ENCODE data around the gene ZDHHC3.

ZDHHC3 gene

DNA sequence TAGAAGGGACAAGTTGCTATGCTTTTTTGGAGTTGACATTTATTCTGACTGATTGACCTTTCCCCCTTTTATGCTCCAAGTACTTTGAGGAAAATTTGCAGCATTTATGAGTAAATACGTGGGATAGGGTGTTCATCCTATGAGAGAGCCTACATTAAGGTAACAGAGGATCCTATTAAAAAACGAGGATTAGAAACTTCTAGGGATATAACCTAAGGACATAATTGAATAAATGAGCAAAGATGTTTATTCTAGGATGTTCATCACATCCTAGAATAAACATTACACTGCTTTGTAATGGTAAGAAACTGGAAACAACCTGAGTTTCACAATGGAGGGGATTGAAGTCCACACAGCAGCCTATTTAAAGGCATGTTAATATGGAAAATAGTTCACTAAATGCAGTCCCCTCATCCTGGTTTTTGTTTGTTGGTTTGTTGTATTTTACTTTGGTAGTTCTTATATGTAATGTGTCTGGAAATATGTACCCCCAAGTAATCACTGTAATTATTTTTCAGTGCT, 26.2 kb upstream of the ZDHHC3 start:
- H3F3A ChIP-seq (ENCODE audit: insufficient read depth, low read length) = peaks cover 11% of the 10 kb centered on the region
- peak overlapping the region; percentile 68; the same call in 1 of the 2 replicates for H3K27ac ChIP-seq (ENCODE audit: low read length)
- H3K9me3 ChIP-seq (replicated peaks; ENCODE audit: insufficient read depth, low read length) = no peaks in the 10 kb centered on the region
- peaks cover 12% of the 10 kb centered on the region; the same call in 1 of the 2 replicates for H3K79me2 ChIP-seq (ENCODE audit: low read length)
- H3K4me2 ChIP-seq (ENCODE audit: low read depth, low read length) = no peak overlapping the region
- peaks cover 11% of the 10 kb centered on the region for H3K36me3 ChIP-seq (replicated peaks; ENCODE audit: insufficient read depth, low read length)
- H3K9ac ChIP-seq (ENCODE audit: low read length) = no peak overlapping the region
- H2AFZ ChIP-seq (ENCODE audit: low read length) = no peak overlapping the region
- H3K27me3 ChIP-seq (replicated peaks; ENCODE audit: insufficient read depth, low read length) = no peaks in the 10 kb centered on the region
- H3K4me1 ChIP-seq (ENCODE audit: low read length) = peaks cover 35% of the 10 kb centered on the region
- no peak overlapping the region for H3K4me3 ChIP-seq (ENCODE audit: low read length)
- no peaks in the 10 kb centered on the region for H3K9me2 ChIP-seq (replicated peaks; ENCODE audit: insufficient read depth, low read length)
- DNase-seq = no peak
- TF ChIP-seq EZH2 (optimal IDR thresholded peaks at IDR 0.05; ENCODE audit: low read depth, low read length) = no peak
- TF ChIP-seq EZH2phosphoT487 (IDR thresholded peaks at IDR 0.05; ENCODE audit: low read length) = no peak
- TF ChIP-seq, protein P1, sequence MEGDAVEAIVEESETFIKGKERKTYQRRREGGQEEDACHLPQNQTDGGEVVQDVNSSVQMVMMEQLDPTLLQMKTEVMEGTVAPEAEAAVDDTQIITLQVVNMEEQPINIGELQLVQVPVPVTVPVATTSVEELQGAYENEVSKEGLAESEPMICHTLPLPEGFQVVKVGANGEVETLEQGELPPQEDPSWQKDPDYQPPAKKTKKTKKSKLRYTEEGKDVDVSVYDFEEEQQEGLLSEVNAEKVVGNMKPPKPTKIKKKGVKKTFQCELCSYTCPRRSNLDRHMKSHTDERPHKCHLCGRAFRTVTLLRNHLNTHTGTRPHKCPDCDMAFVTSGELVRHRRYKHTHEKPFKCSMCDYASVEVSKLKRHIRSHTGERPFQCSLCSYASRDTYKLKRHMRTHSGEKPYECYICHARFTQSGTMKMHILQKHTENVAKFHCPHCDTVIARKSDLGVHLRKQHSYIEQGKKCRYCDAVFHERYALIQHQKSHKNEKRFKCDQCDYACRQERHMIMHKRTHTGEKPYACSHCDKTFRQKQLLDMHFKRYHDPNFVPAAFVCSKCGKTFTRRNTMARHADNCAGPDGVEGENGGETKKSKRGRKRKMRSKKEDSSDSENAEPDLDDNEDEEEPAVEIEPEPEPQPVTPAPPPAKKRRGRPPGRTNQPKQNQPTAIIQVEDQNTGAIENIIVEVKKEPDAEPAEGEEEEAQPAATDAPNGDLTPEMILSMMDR (IDR thresholded peaks at IDR 0.05; ENCODE audit: low read length) = no peak
- H4K20me1 ChIP-seq (ENCODE audit: insufficient read depth, low read length) = no peaks in the 10 kb centered on the region

DNA sequence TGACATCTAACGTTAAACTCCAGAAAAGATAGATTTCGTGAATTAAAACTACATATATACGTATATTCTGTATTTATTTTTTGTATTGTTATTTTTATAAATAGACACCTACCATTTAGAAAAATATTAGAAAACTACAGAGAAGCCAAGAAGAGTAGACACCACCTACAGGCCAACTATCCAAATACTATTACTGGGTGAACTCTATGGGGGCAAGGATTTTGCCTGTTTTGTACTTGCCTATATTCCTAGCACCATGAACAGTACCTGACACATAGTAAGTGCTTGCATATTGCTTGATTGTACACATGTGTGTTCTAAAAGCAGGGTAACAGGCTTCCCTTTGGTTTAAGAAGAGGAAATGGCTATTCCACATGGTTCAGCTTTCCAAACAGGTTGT, 25.8 kb upstream of the ZDHHC3 start:
- peaks cover 12% of the 10 kb centered on the region; the same call in 1 of the 2 replicates for H3K79me2 ChIP-seq (ENCODE audit: low read length)
- no peaks in the 10 kb centered on the region for H3K27me3 ChIP-seq (replicated peaks; ENCODE audit: insufficient read depth, low read length)
- H3K9ac ChIP-seq (ENCODE audit: low read length) = no peak overlapping the region
- no peak overlapping the region for H3K4me3 ChIP-seq (ENCODE audit: low read length)
- no peak overlapping the region for H2AFZ ChIP-seq (ENCODE audit: low read length)
- peaks cover 35% of the 10 kb centered on the region for H3K4me1 ChIP-seq (ENCODE audit: low read length)
- no peak overlapping the region for H3K27ac ChIP-seq (ENCODE audit: low read length)
- no peak overlapping the region for H3K4me2 ChIP-seq (ENCODE audit: low read depth, low read length)
- H3K36me3 ChIP-seq (replicated peaks; ENCODE audit: insufficient read depth, low read length) = peaks cover 11% of the 10 kb centered on the region
- no peak for TF ChIP-seq EZH2phosphoT487 (IDR thresholded peaks at IDR 0.05; ENCODE audit: low read length)
- no peak for TF ChIP-seq EZH2 (optimal IDR thresholded peaks at IDR 0.05; ENCODE audit: low read depth, low read length)
- TF ChIP-seq, protein P1 (IDR thresholded peaks at IDR 0.05; ENCODE audit: low read length) = no peak
- DNase-seq = no peak
- H3K9me3 ChIP-seq (replicated peaks; ENCODE audit: insufficient read depth, low read length) = no peaks in the 10 kb centered on the region
- no peaks in the 10 kb centered on the region for H3K9me2 ChIP-seq (replicated peaks; ENCODE audit: insufficient read depth, low read length)
- no peaks in the 10 kb centered on the region for H4K20me1 ChIP-seq (ENCODE audit: insufficient read depth, low read length)
- peaks cover 11% of the 10 kb centered on the region for H3F3A ChIP-seq (ENCODE audit: insufficient read depth, low read length)

DNA sequence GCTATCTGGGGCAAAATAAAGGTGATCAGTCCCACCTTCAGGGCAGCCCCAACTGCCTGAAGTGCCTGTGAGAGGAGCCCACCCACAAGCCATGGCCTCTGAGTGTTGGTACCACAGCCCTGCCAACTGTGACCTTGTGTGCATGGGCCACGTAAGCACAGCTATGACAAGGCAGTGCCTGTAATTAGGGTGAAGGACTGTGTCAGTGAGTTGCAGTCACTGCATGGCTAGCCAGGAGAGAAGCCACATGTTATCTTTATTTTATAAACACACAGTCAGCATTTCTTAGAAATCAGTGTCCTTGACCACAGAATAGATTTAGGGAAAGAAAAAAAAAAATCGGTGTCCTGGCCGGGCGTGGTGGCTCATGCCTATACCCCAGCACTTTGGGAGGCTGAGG, 24.8 kb upstream of the ZDHHC3 start:
- H3K4me2 ChIP-seq (ENCODE audit: low read depth, low read length) = no peak overlapping the region
- TF ChIP-seq EZH2 (optimal IDR thresholded peaks at IDR 0.05; ENCODE audit: low read depth, low read length) (no peak), EZH2phosphoT487 (IDR thresholded peaks at IDR 0.05; ENCODE audit: low read length) (no peak)
- TF ChIP-seq, protein P1 (IDR thresholded peaks at IDR 0.05; ENCODE audit: low read length) = no peak
- H2AFZ ChIP-seq (ENCODE audit: low read length) = no peak overlapping the region
- H3K9ac ChIP-seq (ENCODE audit: low read length) = no peak overlapping the region
- no peaks in the 10 kb centered on the region for H3K9me3 ChIP-seq (replicated peaks; ENCODE audit: insufficient read depth, low read length)
- H3K4me3 ChIP-seq (ENCODE audit: low read length) = no peak overlapping the region
- peaks cover 11% of the 10 kb centered on the region for H3F3A ChIP-seq (ENCODE audit: insufficient read depth, low read length)
- peaks cover 34% of the 10 kb centered on the region for H3K4me1 ChIP-seq (ENCODE audit: low read length)
- 0 out of 2 replicates have a peak overlapping the region, but pooled peaks have one; percentile 24 for H3K27ac ChIP-seq (ENCODE audit: low read length)
- H3K36me3 ChIP-seq (replicated peaks; ENCODE audit: insufficient read depth, low read length) = peaks cover 11% of the 10 kb centered on the region
- peaks cover 12% of the 10 kb centered on the region; the same call in 1 of the 2 replicates for H3K79me2 ChIP-seq (ENCODE audit: low read length)
- H4K20me1 ChIP-seq (ENCODE audit: insufficient read depth, low read length) = no peaks in the 10 kb centered on the region
- peak; percentile 46 for DNase-seq
- H3K9me2 ChIP-seq (replicated peaks; ENCODE audit: insufficient read depth, low read length) = no peaks in the 10 kb centered on the region
- H3K27me3 ChIP-seq (replicated peaks; ENCODE audit: insufficient read depth, low read length) = no peaks in the 10 kb centered on the region
